ENCODE results near the gene GLRX2. TPM values are rescaled to one million over a fixed set of nuclear protein-coding genes. Genes with fewer than 3 reads are reported as not detected.
"Not testable (repeated sequence)": the region's sequence is repeated elsewhere in the genome, so short reads cannot be mapped to it uniquely, and the experiment has no call there.

GLRX2 gene
- total and polyA plus RNA-seq, 2 experiments from 2014 or later, result 7.7 to 24.9 TPM

DNA sequence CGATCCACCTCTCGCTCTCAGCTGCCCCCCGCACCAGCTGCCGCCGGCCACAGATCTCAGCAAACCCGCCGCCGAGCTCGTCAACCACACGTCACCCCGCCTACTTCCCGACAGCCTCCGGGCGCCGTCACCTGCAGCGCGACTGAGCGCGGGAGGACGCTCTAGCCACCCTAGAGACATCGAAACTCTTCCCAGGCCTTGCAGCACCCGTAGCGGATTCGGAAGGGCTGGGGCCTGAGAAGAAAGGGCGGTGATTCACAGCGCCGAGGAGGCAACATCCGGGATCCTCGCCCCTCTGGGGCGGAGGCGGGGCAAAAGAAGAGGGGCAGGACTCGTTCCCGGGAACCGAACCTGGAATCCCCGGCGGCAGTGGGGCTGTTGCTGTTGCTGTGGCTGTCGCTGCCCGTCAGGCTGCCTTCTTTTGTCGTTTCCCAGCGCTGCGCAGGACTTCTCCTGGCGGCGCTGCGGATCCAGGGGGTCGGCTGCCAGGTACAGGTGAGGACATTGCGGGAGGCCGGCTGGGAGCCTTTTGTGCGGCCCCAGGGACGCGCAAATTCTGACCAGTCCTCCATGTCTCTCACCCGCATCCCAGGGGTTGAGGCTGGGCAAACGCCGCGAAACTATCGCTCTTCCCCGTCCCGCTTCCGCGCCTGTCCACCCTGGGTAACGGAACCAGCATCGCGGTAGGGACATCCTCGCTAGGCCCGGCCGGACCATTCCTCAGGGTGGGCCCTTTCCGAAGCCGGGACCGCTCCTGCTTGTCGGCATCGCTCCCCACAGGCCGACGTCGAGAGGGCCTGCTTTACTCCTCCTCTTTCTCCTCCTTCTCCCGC, 45.7 kb downstream of the GLRX2 start, which contains the start of the genes RO60 and UCHL5:
Gene RO60, plus strand, starts transcription at position 331 of the 833 bp plus-strand sequence. CDS start 9,443 bp downstream, outside the sequence.
Gene UCHL5, minus strand, starts transcription at position 79 of the 833 bp plus-strand sequence. CDS start 100 bp downstream, outside the sequence.
- H3K4me3 ChIP-seq, result peak within 1 kb of the TSS; percentile 86
- TF ChIP-seq, protein P1, sequence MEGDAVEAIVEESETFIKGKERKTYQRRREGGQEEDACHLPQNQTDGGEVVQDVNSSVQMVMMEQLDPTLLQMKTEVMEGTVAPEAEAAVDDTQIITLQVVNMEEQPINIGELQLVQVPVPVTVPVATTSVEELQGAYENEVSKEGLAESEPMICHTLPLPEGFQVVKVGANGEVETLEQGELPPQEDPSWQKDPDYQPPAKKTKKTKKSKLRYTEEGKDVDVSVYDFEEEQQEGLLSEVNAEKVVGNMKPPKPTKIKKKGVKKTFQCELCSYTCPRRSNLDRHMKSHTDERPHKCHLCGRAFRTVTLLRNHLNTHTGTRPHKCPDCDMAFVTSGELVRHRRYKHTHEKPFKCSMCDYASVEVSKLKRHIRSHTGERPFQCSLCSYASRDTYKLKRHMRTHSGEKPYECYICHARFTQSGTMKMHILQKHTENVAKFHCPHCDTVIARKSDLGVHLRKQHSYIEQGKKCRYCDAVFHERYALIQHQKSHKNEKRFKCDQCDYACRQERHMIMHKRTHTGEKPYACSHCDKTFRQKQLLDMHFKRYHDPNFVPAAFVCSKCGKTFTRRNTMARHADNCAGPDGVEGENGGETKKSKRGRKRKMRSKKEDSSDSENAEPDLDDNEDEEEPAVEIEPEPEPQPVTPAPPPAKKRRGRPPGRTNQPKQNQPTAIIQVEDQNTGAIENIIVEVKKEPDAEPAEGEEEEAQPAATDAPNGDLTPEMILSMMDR (IDR thresholded peaks at IDR 0.05; ENCODE audit: low read depth, low read length), result no peak
- H3K9me3 ChIP-seq (ENCODE audit: low read depth), result no peaks in the 10 kb centered on the region
- H3K4me1 ChIP-seq (ENCODE audit: low read depth), result peaks cover 5% of the 10 kb centered on the region
- H3K36me3 ChIP-seq, result no peaks in the 10 kb centered on the region
- peak; percentile 97 to 99 for DNase-seq (ENCODE audit: low read depth in 1 of 2, low spot score in 1 of 2)
- no peaks in the 10 kb centered on the region for H3K27me3 ChIP-seq
- peak within 1 kb of the TSS; percentile 94 for H3K27ac ChIP-seq

DNA sequence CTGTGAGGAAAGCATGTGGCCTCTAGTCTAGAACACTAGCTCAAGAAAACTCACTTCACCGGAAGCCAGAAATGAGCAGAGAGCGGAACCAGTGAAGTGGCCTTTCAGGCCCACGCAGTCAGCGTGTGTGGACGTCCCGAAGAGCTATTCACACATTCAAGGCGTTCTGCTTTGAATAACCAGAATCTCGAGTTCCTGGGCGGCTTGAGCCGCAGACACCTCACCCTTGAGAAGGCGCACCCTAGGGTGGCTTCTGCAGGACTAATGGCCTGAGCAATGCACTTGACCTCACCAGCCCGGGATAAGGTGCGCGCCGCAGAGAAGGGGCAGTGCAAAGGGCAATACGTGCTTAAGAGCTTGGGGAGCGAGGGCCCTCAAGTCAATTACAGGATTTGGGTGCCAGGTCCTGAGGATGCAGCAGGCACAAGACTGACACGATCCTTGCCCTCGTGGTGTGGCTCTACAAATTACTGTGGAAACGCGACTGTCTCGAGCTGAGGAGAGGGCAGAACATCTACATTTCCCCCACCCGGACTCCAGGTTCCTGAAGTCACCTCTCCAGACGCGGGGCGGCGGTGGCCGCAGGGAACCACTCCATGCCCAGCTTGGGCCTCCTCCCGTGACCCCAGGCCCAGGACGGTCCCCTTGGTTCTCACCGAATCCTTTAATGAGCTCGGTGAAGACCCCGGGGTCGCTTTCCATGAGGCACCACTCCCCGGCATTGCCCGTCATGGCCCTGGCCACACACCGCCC, 46.5 kb downstream of the GLRX2 start:
- TF ChIP-seq, protein P1 (IDR thresholded peaks at IDR 0.05; ENCODE audit: low read depth, low read length), result no peak
- Histone ChIP-seq H3K27ac (peak overlapping the region; percentile 94), H3K27me3 (no peaks in the 10 kb centered on the region), H3K4me3 (peak overlapping the region; percentile 86), H3K4me1 (ENCODE audit: low read depth) (peaks cover 5% of the 10 kb centered on the region), H3K36me3 (no peaks in the 10 kb centered on the region), H3K9me3 (ENCODE audit: low read depth) (no peaks in the 10 kb centered on the region)
- DNase-seq (ENCODE audit: low read depth in 1 of 2, low spot score in 1 of 2), result peak; percentile 40 to 56

DNA sequence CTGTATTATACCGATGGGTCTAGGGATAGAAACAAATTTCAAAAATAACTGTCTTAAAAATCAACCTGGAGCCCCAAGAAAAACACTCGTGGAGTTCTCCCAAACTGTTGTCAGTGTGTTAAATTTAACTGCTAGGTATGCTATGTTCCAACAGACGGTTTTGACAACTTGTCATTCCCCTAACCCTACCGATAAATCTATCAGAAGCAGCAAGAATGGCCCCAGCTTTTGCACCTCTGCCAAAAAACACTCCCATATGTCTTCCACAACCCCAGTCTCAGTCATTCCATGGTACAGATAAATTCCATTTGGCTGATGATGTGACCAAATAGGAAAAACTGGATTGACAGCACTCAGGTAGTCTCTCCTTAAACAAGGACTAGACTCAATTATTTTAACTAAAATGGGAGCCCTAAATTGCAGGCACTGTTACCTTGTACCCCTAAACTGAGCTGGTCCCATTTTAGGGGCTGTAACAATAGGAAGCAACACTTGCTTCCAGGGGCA, 51.0 kb downstream of the GLRX2 start:
- peaks cover 11% of the 10 kb centered on the region for H3K36me3 ChIP-seq
- peaks cover 5% of the 10 kb centered on the region for H3K4me1 ChIP-seq (ENCODE audit: low read depth)
- no peak for DNase-seq (ENCODE audit: low read depth in 1 of 2, low spot score in 1 of 2)
- H3K9me3 ChIP-seq (ENCODE audit: low read depth), result no peaks in the 10 kb centered on the region
- H3K4me3 ChIP-seq, result no peak overlapping the region
- no peak overlapping the region for H3K27ac ChIP-seq
- no peaks in the 10 kb centered on the region for H3K27me3 ChIP-seq
- TF ChIP-seq, protein P1 (IDR thresholded peaks at IDR 0.05; ENCODE audit: low read depth, low read length), result no peak

DNA sequence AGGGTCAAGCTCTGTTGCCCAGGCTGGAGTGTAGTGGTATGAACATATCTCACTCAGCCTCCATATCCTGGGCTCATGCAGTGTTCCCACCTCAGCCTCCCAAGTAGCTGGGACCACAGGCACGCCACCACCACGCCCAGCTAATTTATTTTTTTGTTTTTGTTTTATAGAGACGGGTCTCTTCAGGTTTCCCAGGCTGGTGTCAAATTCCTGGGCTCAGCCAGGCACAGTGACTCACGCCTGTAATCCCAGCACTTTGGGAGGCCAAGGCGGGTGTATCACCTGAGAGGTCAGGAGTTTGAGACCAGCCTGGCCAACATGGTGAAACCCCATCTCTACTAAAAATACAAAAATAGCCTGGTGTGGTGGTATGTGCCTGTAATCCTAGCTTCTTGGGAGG, 56.3 kb downstream of the GLRX2 start:
- not testable (repeated sequence) for DNase-seq (ENCODE audit: low read depth in 1 of 2, low spot score in 1 of 2); H3K27me3 ChIP-seq; H3K4me3 ChIP-seq; H3K4me1 ChIP-seq (ENCODE audit: low read depth); H3K9me3 ChIP-seq (ENCODE audit: low read depth); H3K27ac ChIP-seq
- H3K36me3 ChIP-seq, result peaks cover 22% of the 10 kb centered on the region

Other genes with a start within 250 kb of the GLRX2 start
- gene UCHL5, start 46.1 kb downstream of the GLRX2 start, total RNA-seq, result 17.5 and 34.4 TPM in 2 replicates
- gene UCHL5, start 46.1 kb downstream of the GLRX2 start, polyA plus RNA-seq, result 42.5 and 49.6 TPM in 2 replicates
- gene RO60, start 45.8 kb downstream of the GLRX2 start, total RNA-seq, result 93.1 and 139 TPM in 2 replicates
- gene RO60, start 45.8 kb downstream of the GLRX2 start, polyA plus RNA-seq, result 106 and 171 TPM in 2 replicates
- gene CDC73, start 16.6 kb upstream of the GLRX2 start, total RNA-seq, result 17.7 and 25.6 TPM in 2 replicates
- 44.9 and 45.8 TPM in 2 replicates for gene CDC73, start 16.6 kb upstream of the GLRX2 start, polyA plus RNA-seq
- 1.5 and 1.7 TPM in 2 replicates for gene B3GALT2, start 81.2 kb upstream of the GLRX2 start, total RNA-seq
- 0.73 and 1.8 TPM in 2 replicates for gene B3GALT2, start 81.2 kb upstream of the GLRX2 start, polyA plus RNA-seq